Measurements from ENCODE around the gene SLC22A14.

DNA sequence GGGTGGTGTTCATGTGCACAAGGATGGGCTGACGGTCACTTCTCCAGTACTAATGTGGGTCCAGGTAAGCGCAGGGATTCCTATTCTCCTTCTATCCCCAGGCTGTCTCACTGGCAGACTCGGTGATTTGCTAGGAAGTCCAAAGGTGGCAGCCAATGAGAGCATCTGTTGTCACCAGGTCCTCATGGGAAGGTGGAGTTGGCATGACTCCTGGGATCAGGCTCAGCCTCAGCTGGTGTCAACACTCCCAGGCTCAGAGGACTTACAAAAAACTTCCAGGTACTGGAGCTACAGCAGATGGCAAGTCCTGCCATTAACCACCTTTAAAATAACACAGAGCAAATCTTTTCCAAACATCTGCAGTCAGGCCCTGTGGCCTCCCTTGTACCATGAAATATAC lies 78.3 kb downstream of the SLC22A14 start:
- TF ChIP-seq, protein P1, sequence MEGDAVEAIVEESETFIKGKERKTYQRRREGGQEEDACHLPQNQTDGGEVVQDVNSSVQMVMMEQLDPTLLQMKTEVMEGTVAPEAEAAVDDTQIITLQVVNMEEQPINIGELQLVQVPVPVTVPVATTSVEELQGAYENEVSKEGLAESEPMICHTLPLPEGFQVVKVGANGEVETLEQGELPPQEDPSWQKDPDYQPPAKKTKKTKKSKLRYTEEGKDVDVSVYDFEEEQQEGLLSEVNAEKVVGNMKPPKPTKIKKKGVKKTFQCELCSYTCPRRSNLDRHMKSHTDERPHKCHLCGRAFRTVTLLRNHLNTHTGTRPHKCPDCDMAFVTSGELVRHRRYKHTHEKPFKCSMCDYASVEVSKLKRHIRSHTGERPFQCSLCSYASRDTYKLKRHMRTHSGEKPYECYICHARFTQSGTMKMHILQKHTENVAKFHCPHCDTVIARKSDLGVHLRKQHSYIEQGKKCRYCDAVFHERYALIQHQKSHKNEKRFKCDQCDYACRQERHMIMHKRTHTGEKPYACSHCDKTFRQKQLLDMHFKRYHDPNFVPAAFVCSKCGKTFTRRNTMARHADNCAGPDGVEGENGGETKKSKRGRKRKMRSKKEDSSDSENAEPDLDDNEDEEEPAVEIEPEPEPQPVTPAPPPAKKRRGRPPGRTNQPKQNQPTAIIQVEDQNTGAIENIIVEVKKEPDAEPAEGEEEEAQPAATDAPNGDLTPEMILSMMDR (IDR thresholded peaks at IDR 0.05) = no peak
- no peak for TF ChIP-seq POLR2A (IDR thresholded peaks at IDR 0.05)
- TF ChIP-seq POLR2AphosphoS5 (IDR thresholded peaks at IDR 0.05) = no peak
- TF ChIP-seq EP300 (IDR thresholded peaks at IDR 0.05) = no peak
